Kidney glomerular epithelial cell (primary cell): ENCODE data around the gene PITPNB.

Experiments
- DNase-seq: peaks from one replicate; lab custom pipeline; 2025; lab: John Stamatoyannopoulos, UW

PITPNB gene

GRCh38 chr22:27802346-27803073 is 116.5 kb downstream of the PITPNB start:
- no peak for DNase-seq
